Dermis microvascular lymphatic vessel endothelial cell (primary cell): Measurements from ENCODE around the gene ZFAND3. TPM values are rescaled to one million over a fixed set of nuclear protein-coding genes. Genes with fewer than 3 reads are reported as not detected.

Experiments used
- DNase-seq, 2 donors: peaks; one replicate each; pipeline versions ENCODE4 v3.0.0 to v3.0.0-alpha.2; 2010; ENCODE audit warnings: low read depth in 2 of 2
- total RNA-seq: library from RNA; depleted of rRNA; stranded (reverse); fragments of >200 nt; gene quantifications from 2 replicates; pipeline ENCODE4 v1.2.1, GENCODE V29; 2014

The ZFAND3 gene
- total RNA-seq, 1 donor from 2014 or later, result 11.7 TPM

GRCh38 chr6:38168126-38168525, 348.6 kb downstream of the ZFAND3 start:
- DNase-seq, result no peak

GRCh38 chr6:38168699-38169098, 349.2 kb downstream of the ZFAND3 start:
- no peak for DNase-seq

GRCh38 chr6:38169221-38169976, 349.9 kb downstream of the ZFAND3 start:
- no peak for DNase-seq

- DNase-seq, result no peak
Observed at GRCh38 chr6:38169977-38170526, 350.5 kb downstream of the ZFAND3 start.

- no peak for DNase-seq
Observed at GRCh38 chr6:38170666-38171355, 351.3 kb downstream of the ZFAND3 start.

- DNase-seq, result no peak
Observed at GRCh38 chr6:38171997-38172738, 352.6 kb downstream of the ZFAND3 start.

- no peak for DNase-seq
Observed at GRCh38 chr6:38172739-38173410, 353.3 kb downstream of the ZFAND3 start.

- no peak for DNase-seq
Observed at GRCh38 chr6:38173909-38174308, 354.4 kb downstream of the ZFAND3 start.

- DNase-seq, result no peak
Observed at GRCh38 chr6:38174315-38174714, 354.8 kb downstream of the ZFAND3 start.

- DNase-seq, result no peak
Observed at GRCh38 chr6:38174806-38175495, 355.4 kb downstream of the ZFAND3 start.

GRCh38 chr6:38175786-38176185, 356.3 kb downstream of the ZFAND3 start:
- no peak for DNase-seq

GRCh38 chr6:38176797-38177751, 357.5 kb downstream of the ZFAND3 start:
- no peak for DNase-seq

- no peak for DNase-seq
Observed at GRCh38 chr6:38177882-38178583, 358.5 kb downstream of the ZFAND3 start.

- no peak for DNase-seq
Observed at GRCh38 chr6:38178584-38178886, 359.0 kb downstream of the ZFAND3 start.

- no peak for DNase-seq
Observed at GRCh38 chr6:38179300-38179699, 359.8 kb downstream of the ZFAND3 start.

GRCh38 chr6:38179794-38180430, 360.4 kb downstream of the ZFAND3 start:
- no peak for DNase-seq

- no peak for DNase-seq
Observed at GRCh38 chr6:38180586-38180985, 361.1 kb downstream of the ZFAND3 start.

- no peak for DNase-seq
Observed at GRCh38 chr6:38182426-38182825, 362.9 kb downstream of the ZFAND3 start.
